IMR-90 (cell line): Measurements from ENCODE around the gene OR6C2. TPM values are rescaled to one million over a fixed set of nuclear protein-coding genes. Genes with fewer than 3 reads are reported as not detected.

Source experiments
- ATAC-seq: fragments of 200-7000 bp; cut with Tn5 transposase; 2 replicates; pipeline ENCODE4 v1.9.1; 2020; ENCODE audit warnings: low read depth, mild to moderate bottlenecking, moderate library complexity
- BruUV-seq: library from RNA; stranded (reverse); fragments of 400-500 nt; replicated peaks from 2 replicates; lab custom pipeline; 2021; lab: Mats Ljungman, UMichigan
- CTCF ChIA-PET: fragments of 300-600 bp; formaldehyde crosslinking; extraction: SDS; loops from one replicate; lab custom pipeline; 2021; ENCODE audit warnings: antibody characterized with exemption; lab: Yijun Ruan, JAX
- POLR2A ChIA-PET: fragments of 300-600 bp; sonication (Branson Sonifier 250); formaldehyde crosslinking; loops from one replicate; lab custom pipeline; 2022; ENCODE audit warnings: antibody characterized with exemption; ENCODE audit not compliant: unreplicated experiment; lab: Charles Lee
- DNase-seq: peaks from one replicate; pipeline ENCODE4 v3.0.0; 2013
- H2AFZ ChIP-seq: replicated peaks from 2 replicates; pipeline ENCODE3; 2013; ENCODE audit warnings: low read length, mild to moderate bottlenecking; ENCODE audit not compliant: poor library complexity
- H2AK5ac ChIP-seq: 2 replicates; pipeline ENCODE4 v1.6.1; 2013; ENCODE audit warnings: low read depth, low read length, inconsistent platforms
- H2AK9ac ChIP-seq: replicated peaks from 2 replicates; pipeline ENCODE3; 2013; ENCODE audit warnings: mild to moderate bottlenecking, low read depth, low read length, moderate library complexity; ENCODE audit not compliant: poor library complexity
- H2BK120ac ChIP-seq: 2 replicates; pipeline ENCODE4 v1.6.1; 2013; ENCODE audit warnings: low read depth, low read length, inconsistent platforms
- H2BK15ac ChIP-seq: 3 replicates; pipeline ENCODE4 v1.6.1; 2013; ENCODE audit warnings: low read depth, low read length, inconsistent platforms
- H2BK20ac ChIP-seq: 2 replicates; pipeline ENCODE4 v1.6.1; 2013; ENCODE audit warnings: low read depth, mild to moderate bottlenecking, inconsistent platforms, low read length, moderate library complexity
- H2BK5ac ChIP-seq: 2 replicates; pipeline ENCODE4 v1.6.1; 2013; ENCODE audit warnings: mild to moderate bottlenecking, low read depth, low read length, inconsistent platforms; ENCODE audit not compliant: poor library complexity, severe bottlenecking
- H3K14ac ChIP-seq: replicated peaks from 2 replicates; pipeline ENCODE4 v1.6.1; 2013; ENCODE audit warnings: low read depth, low read length, inconsistent platforms
- H3K18ac ChIP-seq: 2 replicates; pipeline ENCODE4 v1.6.1; 2013; ENCODE audit warnings: low read depth, low read length, control low read depth
- H3K23ac ChIP-seq: 2 replicates; pipeline ENCODE4 v1.6.1; 2013; ENCODE audit warnings: low read depth, low read length, inconsistent platforms
- H3K27ac ChIP-seq: 2 replicates; pipeline ENCODE4 v1.5.1; 2013; ENCODE audit warnings: mild to moderate bottlenecking, control low read depth, low read length; ENCODE audit not compliant: insufficient read depth
- H3K27me3 ChIP-seq: 2 replicates; pipeline ENCODE4 v1.6.1; 2013; ENCODE audit warnings: low read length; ENCODE audit not compliant: control insufficient read depth, insufficient read depth
- H3K36me3 ChIP-seq: 2 replicates; pipeline ENCODE4 v1.6.1; 2013; ENCODE audit warnings: low read length, mixed read lengths; ENCODE audit not compliant: control insufficient read depth, insufficient read depth
- H3K4ac ChIP-seq: 2 replicates; pipeline ENCODE4 v1.6.1; 2013; ENCODE audit warnings: low read depth, low read length, inconsistent platforms
- H3K4me1 ChIP-seq: 2 replicates; pipeline ENCODE4 v1.6.1; 2013; ENCODE audit warnings: low read length, mixed read lengths; ENCODE audit not compliant: control insufficient read depth, insufficient read depth
- H3K4me2 ChIP-seq: 2 replicates; pipeline ENCODE4 v1.6.1; 2013; ENCODE audit warnings: low read depth, mild to moderate bottlenecking, control low read depth, low read length, moderate library complexity
- H3K4me3 ChIP-seq: 2 replicates; pipeline ENCODE4 v1.5.1; 2013; ENCODE audit warnings: low read depth, mild to moderate bottlenecking, control low read depth, low read length, moderate library complexity; ENCODE audit not compliant: insufficient read depth
- H3K56ac ChIP-seq: 2 replicates; pipeline ENCODE4 v1.6.1; 2013; ENCODE audit warnings: low read length, inconsistent platforms; ENCODE audit not compliant: insufficient read depth; ENCODE audit errors: extremely low read depth
- H3K79me1 ChIP-seq, 2 experiments: 2 replicates each; pipeline ENCODE4 v1.6.1; 2013; ENCODE audit warnings: low read length in 2 of 2, inconsistent platforms in 1 of 2, low read depth in 1 of 2
- H3K9ac ChIP-seq: 2 replicates; pipeline ENCODE4 v1.6.1; 2013; ENCODE audit warnings: low read depth, low read length, control low read depth
- H3K9me1 ChIP-seq: 2 replicates; pipeline ENCODE4 v1.6.1; 2013; ENCODE audit warnings: low read length, inconsistent platforms; ENCODE audit not compliant: insufficient read depth
- H3K9me3 ChIP-seq: 2 replicates; pipeline ENCODE4 v1.6.1; 2013; ENCODE audit warnings: low read length; ENCODE audit not compliant: control insufficient read depth, insufficient read depth
- H4K20me1 ChIP-seq: 2 replicates; pipeline ENCODE4 v1.6.1; 2013; ENCODE audit warnings: low read length, inconsistent platforms; ENCODE audit not compliant: insufficient read depth
- H4K5ac ChIP-seq: 2 replicates; pipeline ENCODE4 v1.6.1; 2013; ENCODE audit warnings: mild to moderate bottlenecking, low read depth, low read length, control low read depth
- H4K8ac ChIP-seq, 2 experiments: 2 replicates each; pipeline ENCODE4 v1.6.1; 2013; ENCODE audit warnings: low read depth in 2 of 2, low read length in 2 of 2, control low read depth in 1 of 2, inconsistent platforms in 1 of 2
- H4K91ac ChIP-seq: 2 replicates; pipeline ENCODE4 v1.6.1; 2013; ENCODE audit warnings: low read depth, low read length, inconsistent platforms; ENCODE audit not compliant: insufficient read depth
- BHLHE40 ChIP-seq: fragments of 150-350 bp; IDR thresholded peaks from 2 replicates; pipeline ENCODE4 v1.6.1; 2016; ENCODE audit warnings: mild to moderate bottlenecking, low read depth, low read length
- CEBPB ChIP-seq: IDR thresholded peaks from 2 replicates; pipeline ENCODE4 v1.6.1; 2012; ENCODE audit warnings: low read depth, low read length, improper control_type of control experiment
- MAFK ChIP-seq: IDR thresholded peaks from 2 replicates; pipeline ENCODE4 v1.6.1; 2012; ENCODE audit warnings: low read depth, low read length, improper control_type of control experiment
- MAZ ChIP-seq: IDR thresholded peaks from 2 replicates; pipeline ENCODE4 v1.6.1; 2012; ENCODE audit warnings: low read depth, mild to moderate bottlenecking, low read length, improper control_type of control experiment, moderate library complexity, borderline replicate concordance
- MXI1 ChIP-seq: IDR thresholded peaks from 2 replicates; pipeline ENCODE4 v1.6.1; 2012; ENCODE audit warnings: low read depth, mild to moderate bottlenecking, low read length, moderate library complexity, borderline replicate concordance
- NFE2L2 ChIP-seq: fragments of 150-350 bp; IDR thresholded peaks from 2 replicates; pipeline ENCODE4 v1.6.1; 2016; ENCODE audit warnings: low read depth, mild to moderate bottlenecking, low read length
- POLR2A ChIP-seq: IDR thresholded peaks from 2 replicates; pipeline ENCODE4 v1.6.1; 2012; ENCODE audit warnings: mild to moderate bottlenecking, low read depth, low read length
- RAD21 ChIP-seq: IDR thresholded peaks from 2 replicates; pipeline ENCODE4 v1.6.1; 2012; ENCODE audit warnings: low read length, improper control_type of control experiment
- RCOR1 ChIP-seq: IDR thresholded peaks from 2 replicates; pipeline ENCODE4 v1.6.1; 2012; ENCODE audit warnings: mild to moderate bottlenecking, low read length, improper control_type of control experiment; ENCODE audit not compliant: insufficient replicate concordance
- RFX5 ChIP-seq: IDR thresholded peaks from 2 replicates; pipeline ENCODE4 v1.8.0; 2012; ENCODE audit warnings: low read depth, mild to moderate bottlenecking, low read length, moderate library complexity
- WGBS, 2 experiments: methylation state at CpG; one replicate each; pipeline versions ENCODE4 v1.1.5 to v1.1.7; 2013; ENCODE audit warnings: missing lambda C conversion rate in 2 of 2; ENCODE audit not compliant: insufficient read length in 1 of 2; ENCODE audit errors: extremely low coverage in 2 of 2; 5-methylcytosine and 5-hydroxymethylcytosine counted together
- dilution Hi-C: fragments of 300-500 bp; cut with HindIII; formaldehyde crosslinking; loops from one replicate; pipeline ENCODE4 v1.14.3; 2018; ENCODE audit warnings: low sequenced_read_pairs; ENCODE audit not compliant: unreplicated experiment
- in situ Hi-C: fragments of 300-500 bp; cut with MboI; formaldehyde crosslinking; loops from 3 replicates; pipeline ENCODE4 v1.14.3; 2019; ENCODE audit warnings: low sequenced_read_pairs, inconsistent platforms, mixed read lengths
- intact Hi-C: fragments of 100-400 bp; cut with micrococcal nuclease; formaldehyde crosslinking; loops from 2 replicates; pipeline ENCODE4 v1.10.0; 2022
- polyA plus RNA-seq, 3 experiments: library from polyadenylated mRNA; depleted of rRNA; stranded (reverse); fragments of >200 nt; gene quantifications; 2 replicates each; pipeline ENCODE4 v1.2.3, GENCODE V29; 2012; ENCODE audit warnings: low replicate concordance in 1 of 3
- total RNA-seq: library from RNA; depleted of rRNA; stranded (reverse); fragments of >200 nt; gene quantifications from 2 replicates; pipeline ENCODE4 v1.2.3, GENCODE V29; 2012
- TF ChIP-seq, protein P1 (sequence below): conservative IDR thresholded peaks from 2 replicates; pipeline ENCODE4 v1.5.1; 2012; ENCODE audit warnings: mild to moderate bottlenecking, low read depth, low read length, improper control_type of control experiment
- TF ChIP-seq, protein P2 (sequence below): fragments of 150-350 bp; IDR thresholded peaks from 2 replicates; pipeline ENCODE4 v1.6.1; 2016; ENCODE audit warnings: low read depth, mild to moderate bottlenecking, low read length, moderate library complexity, borderline replicate concordance

The OR6C2 gene
- total and polyA plus RNA-seq, 2 of the 4 experiments (the other 2 are of a cell fraction), result not detected

DNA sequence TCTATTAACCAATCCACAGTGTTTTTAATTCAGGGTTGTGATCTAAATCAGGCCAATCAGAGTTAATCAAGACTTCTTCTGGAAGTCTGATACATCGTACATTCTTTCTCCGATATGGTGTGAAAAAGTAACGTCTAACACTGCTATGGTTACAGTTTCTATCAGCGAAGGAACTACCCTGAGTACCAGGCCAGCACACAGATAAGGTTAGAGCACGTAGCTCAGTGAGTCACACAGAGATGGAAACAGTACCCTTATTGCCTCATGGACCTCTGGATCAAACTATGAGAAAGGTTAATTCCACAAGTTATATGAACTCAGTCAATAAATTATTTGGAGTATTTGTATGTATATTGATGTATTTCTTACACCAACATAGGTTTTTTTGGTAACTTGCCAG is 51.6 kb downstream of the OR6C2 start:
- Histone ChIP-seq H3K79me1 (no peaks in the 10 kb centered on the region), H4K5ac (no peak overlapping the region), H2AFZ (no peak overlapping the region), H4K20me1 (no peaks in the 10 kb centered on the region), H3K4ac (no peak overlapping the region), H3K14ac (no peak overlapping the region), H3K18ac (no peak overlapping the region), H3K56ac (no peak overlapping the region), H4K8ac (no peak overlapping the region), H2AK9ac (no peak overlapping the region), H2BK15ac (no peak overlapping the region), H3K27ac (no peak overlapping the region), H3K4me1 (no peaks in the 10 kb centered on the region), H2BK20ac (no peak overlapping the region), H3K9ac (no peak overlapping the region), H4K91ac (no peak overlapping the region), H3K23ac (no peak overlapping the region), H3K36me3 (no peaks in the 10 kb centered on the region), H3K4me2 (no peak overlapping the region), H2BK120ac (no peak overlapping the region), H3K9me3 (no peaks in the 10 kb centered on the region), H3K9me1 (no peaks in the 10 kb centered on the region), H2BK5ac (no peak overlapping the region), H3K27me3 (no peaks in the 10 kb centered on the region), H3K4me3 (no peak overlapping the region), H2AK5ac (no peak overlapping the region)
- in situ Hi-C loops, result no loop called here
- intact Hi-C loops, result no loop called here
- CTCF ChIA-PET, result no interaction called here
- DNase-seq (no peak), ATAC-seq (no peak)
- POLR2A ChIA-PET, result no interaction called here
- TF ChIP-seq, protein P1, sequence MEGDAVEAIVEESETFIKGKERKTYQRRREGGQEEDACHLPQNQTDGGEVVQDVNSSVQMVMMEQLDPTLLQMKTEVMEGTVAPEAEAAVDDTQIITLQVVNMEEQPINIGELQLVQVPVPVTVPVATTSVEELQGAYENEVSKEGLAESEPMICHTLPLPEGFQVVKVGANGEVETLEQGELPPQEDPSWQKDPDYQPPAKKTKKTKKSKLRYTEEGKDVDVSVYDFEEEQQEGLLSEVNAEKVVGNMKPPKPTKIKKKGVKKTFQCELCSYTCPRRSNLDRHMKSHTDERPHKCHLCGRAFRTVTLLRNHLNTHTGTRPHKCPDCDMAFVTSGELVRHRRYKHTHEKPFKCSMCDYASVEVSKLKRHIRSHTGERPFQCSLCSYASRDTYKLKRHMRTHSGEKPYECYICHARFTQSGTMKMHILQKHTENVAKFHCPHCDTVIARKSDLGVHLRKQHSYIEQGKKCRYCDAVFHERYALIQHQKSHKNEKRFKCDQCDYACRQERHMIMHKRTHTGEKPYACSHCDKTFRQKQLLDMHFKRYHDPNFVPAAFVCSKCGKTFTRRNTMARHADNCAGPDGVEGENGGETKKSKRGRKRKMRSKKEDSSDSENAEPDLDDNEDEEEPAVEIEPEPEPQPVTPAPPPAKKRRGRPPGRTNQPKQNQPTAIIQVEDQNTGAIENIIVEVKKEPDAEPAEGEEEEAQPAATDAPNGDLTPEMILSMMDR, result no peak
- no peak for TF ChIP-seq POLR2A
- TF ChIP-seq RCOR1, result no peak
- no peak for TF ChIP-seq MAZ
- no peak for TF ChIP-seq NFE2L2
- no peak for TF ChIP-seq RFX5
- no peak for TF ChIP-seq BHLHE40
- TF ChIP-seq CEBPB, result no peak
- no peak for TF ChIP-seq MXI1
- TF ChIP-seq RAD21, result no peak
- no peak for TF ChIP-seq MAFK
- TF ChIP-seq, protein P2, sequence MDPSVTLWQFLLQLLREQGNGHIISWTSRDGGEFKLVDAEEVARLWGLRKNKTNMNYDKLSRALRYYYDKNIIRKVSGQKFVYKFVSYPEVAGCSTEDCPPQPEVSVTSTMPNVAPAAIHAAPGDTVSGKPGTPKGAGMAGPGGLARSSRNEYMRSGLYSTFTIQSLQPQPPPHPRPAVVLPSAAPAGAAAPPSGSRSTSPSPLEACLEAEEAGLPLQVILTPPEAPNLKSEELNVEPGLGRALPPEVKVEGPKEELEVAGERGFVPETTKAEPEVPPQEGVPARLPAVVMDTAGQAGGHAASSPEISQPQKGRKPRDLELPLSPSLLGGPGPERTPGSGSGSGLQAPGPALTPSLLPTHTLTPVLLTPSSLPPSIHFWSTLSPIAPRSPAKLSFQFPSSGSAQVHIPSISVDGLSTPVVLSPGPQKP, result no peak
- no TSS peak for BruUV-seq
- dilution Hi-C loops, result no loop called here
- WGBS, 2 experiments, result 60% methylated on average over 3 of the region's 5 CpGs; no CpG with 5 or more reads in 1 of the 2 experiments
